ENCODE measurements around the gene SLC19A2. TPM values are rescaled to one million over a fixed set of nuclear protein-coding genes. Genes with fewer than 3 reads are reported as not detected.
A peak's percentile ranks its signal among the peaks of the same experiment; 100 is the strongest.

Gene SLC19A2
- total RNA-seq, 1 donor from 2014 or later: 12.3 TPM

- TF ChIP-seq CTCF (conservative IDR thresholded peaks at IDR 0.05; ENCODE audit: low read depth, low read length): no peak
- no peak for DNase-seq (ENCODE audit: low read depth)
Measured at GRCh38 chr1:169465281-169465680, 20.5 kb downstream of the SLC19A2 start.

GRCh38 chr1:169462385-169462784 lies 23.4 kb downstream of the SLC19A2 start:
- no peak overlapping the region for H3K4me3 ChIP-seq (ENCODE audit: low read depth, low read length)
- TF ChIP-seq CTCF (conservative IDR thresholded peaks at IDR 0.05; ENCODE audit: low read depth, low read length): no peak
- DNase-seq (ENCODE audit: low read depth): no peak

More at GRCh38 chr1:169465281-169465680, 20.5 kb downstream of the SLC19A2 start:
- no peak overlapping the region for H3K4me3 ChIP-seq (ENCODE audit: low read depth, low read length)

- no peak for TF ChIP-seq CTCF (conservative IDR thresholded peaks at IDR 0.05; ENCODE audit: low read depth, low read length)
- no peak overlapping the region for H3K4me3 ChIP-seq (ENCODE audit: low read depth, low read length)
- DNase-seq (ENCODE audit: low read depth): no peak
Measured at GRCh38 chr1:169461390-169462000, 24.2 kb downstream of the SLC19A2 start.

- DNase-seq (ENCODE audit: low read depth): no peak
- H3K4me3 ChIP-seq (ENCODE audit: low read depth, low read length): peak overlapping the region; percentile 50
- no peak for TF ChIP-seq CTCF (conservative IDR thresholded peaks at IDR 0.05; ENCODE audit: low read depth, low read length)
Measured at GRCh38 chr1:169460191-169460833, 25.4 kb downstream of the SLC19A2 start.

- DNase-seq (ENCODE audit: low read depth): no peak
- H3K4me3 ChIP-seq (ENCODE audit: low read depth, low read length): no peak overlapping the region
- TF ChIP-seq CTCF (conservative IDR thresholded peaks at IDR 0.05; ENCODE audit: low read depth, low read length): no peak
Measured at GRCh38 chr1:169457443-169457842, 28.3 kb downstream of the SLC19A2 start.

GRCh38 chr1:169456029-169456428 lies 29.7 kb downstream of the SLC19A2 start:
- no peak for DNase-seq (ENCODE audit: low read depth)
- no peak for TF ChIP-seq CTCF (conservative IDR thresholded peaks at IDR 0.05; ENCODE audit: low read depth, low read length)
- H3K4me3 ChIP-seq (ENCODE audit: low read depth, low read length): no peak overlapping the region

GRCh38 chr1:169452921-169453320 lies 32.8 kb downstream of the SLC19A2 start:
- no peak overlapping the region for H3K4me3 ChIP-seq (ENCODE audit: low read depth, low read length)
- TF ChIP-seq CTCF (conservative IDR thresholded peaks at IDR 0.05; ENCODE audit: low read depth, low read length): no peak
- DNase-seq (ENCODE audit: low read depth): no peak

All from epithelial cell of proximal tubule (primary cell).